Measurements from ENCODE around the gene EZH1.

Gene EZH1

DNA sequence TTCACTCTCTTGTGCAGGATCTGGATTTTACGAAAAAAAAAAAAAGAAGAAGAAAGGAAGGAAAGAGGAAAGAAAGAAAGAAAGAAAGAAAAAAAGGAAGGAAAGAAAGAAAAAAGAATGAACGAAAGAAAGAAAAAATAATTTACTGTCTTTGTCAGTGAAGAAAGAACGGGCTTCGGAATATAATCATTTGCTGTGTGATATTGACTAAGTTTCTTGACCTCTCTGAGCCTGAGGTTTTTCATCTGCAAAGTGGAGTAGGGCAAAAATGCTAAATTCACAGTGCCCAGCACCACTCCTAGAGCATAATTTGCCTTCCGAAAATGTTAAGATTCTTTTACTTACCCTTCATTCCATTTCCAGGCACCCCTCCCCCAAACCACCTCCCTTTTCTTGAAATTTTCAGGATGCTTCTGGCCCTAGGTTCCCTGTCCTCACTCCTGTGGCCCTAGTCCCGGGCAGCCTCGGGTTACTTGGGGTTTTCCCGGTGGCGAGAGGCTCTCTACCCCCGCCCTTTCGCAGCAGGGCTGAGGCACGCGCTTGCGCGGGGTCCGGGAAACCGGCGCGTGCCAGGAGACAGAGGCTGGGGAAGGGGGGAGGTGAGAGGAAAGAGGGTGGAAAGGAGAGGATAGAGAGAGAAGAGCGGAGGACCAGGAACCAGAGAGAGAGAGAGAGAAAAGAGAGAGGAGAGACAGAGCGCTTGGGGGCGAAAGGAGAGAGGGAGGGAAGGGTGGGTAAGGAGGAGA lies 62.7 kb downstream of the EZH1 start, which contains the start of gene CNTNAP1:
TSS of gene CNTNAP1 (plus strand) at position 556 of the 746 bp plus-strand sequence. CDS start 299 bp downstream, outside the sequence.
- no peak for DNase-seq (ENCODE audit: low read depth)
- no peak within 1 kb of the TSS for H3K4me3 ChIP-seq (ENCODE audit: low read depth, low read length)
- TF ChIP-seq, protein P1, sequence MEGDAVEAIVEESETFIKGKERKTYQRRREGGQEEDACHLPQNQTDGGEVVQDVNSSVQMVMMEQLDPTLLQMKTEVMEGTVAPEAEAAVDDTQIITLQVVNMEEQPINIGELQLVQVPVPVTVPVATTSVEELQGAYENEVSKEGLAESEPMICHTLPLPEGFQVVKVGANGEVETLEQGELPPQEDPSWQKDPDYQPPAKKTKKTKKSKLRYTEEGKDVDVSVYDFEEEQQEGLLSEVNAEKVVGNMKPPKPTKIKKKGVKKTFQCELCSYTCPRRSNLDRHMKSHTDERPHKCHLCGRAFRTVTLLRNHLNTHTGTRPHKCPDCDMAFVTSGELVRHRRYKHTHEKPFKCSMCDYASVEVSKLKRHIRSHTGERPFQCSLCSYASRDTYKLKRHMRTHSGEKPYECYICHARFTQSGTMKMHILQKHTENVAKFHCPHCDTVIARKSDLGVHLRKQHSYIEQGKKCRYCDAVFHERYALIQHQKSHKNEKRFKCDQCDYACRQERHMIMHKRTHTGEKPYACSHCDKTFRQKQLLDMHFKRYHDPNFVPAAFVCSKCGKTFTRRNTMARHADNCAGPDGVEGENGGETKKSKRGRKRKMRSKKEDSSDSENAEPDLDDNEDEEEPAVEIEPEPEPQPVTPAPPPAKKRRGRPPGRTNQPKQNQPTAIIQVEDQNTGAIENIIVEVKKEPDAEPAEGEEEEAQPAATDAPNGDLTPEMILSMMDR (IDR thresholded peaks at IDR 0.05; ENCODE audit: control insufficient read depth, extremely low read depth, insufficient read depth): no peak

DNA sequence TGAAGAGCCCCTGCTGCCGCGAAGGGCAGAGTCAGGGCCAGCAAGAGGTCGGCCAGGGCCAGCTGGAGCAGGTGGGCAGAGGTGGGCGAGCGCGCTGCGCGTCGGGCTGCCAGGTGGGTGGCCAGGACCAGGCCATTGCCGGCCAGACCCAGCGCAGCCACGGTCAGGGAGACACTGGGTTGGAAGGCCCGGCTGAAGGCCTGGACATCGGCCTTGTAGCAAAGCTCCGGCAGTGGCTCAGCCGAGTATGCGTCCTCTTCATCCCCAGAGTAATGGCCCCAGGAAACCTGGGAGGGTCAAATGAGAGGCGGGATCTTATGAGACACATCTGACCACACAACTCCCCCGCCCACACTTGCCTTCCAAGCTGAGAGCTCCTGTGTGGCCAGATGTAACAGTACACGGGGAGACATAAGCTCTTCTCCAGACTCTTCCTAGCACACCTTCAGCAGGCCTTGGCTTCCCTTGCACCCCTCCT lies 64.5 kb downstream of the EZH1 start:
- H3K4me3 ChIP-seq (ENCODE audit: low read depth, low read length): no peak overlapping the region
- TF ChIP-seq, protein P1 (IDR thresholded peaks at IDR 0.05; ENCODE audit: control insufficient read depth, extremely low read depth, insufficient read depth): no peak
- no peak for DNase-seq (ENCODE audit: low read depth)

DNA sequence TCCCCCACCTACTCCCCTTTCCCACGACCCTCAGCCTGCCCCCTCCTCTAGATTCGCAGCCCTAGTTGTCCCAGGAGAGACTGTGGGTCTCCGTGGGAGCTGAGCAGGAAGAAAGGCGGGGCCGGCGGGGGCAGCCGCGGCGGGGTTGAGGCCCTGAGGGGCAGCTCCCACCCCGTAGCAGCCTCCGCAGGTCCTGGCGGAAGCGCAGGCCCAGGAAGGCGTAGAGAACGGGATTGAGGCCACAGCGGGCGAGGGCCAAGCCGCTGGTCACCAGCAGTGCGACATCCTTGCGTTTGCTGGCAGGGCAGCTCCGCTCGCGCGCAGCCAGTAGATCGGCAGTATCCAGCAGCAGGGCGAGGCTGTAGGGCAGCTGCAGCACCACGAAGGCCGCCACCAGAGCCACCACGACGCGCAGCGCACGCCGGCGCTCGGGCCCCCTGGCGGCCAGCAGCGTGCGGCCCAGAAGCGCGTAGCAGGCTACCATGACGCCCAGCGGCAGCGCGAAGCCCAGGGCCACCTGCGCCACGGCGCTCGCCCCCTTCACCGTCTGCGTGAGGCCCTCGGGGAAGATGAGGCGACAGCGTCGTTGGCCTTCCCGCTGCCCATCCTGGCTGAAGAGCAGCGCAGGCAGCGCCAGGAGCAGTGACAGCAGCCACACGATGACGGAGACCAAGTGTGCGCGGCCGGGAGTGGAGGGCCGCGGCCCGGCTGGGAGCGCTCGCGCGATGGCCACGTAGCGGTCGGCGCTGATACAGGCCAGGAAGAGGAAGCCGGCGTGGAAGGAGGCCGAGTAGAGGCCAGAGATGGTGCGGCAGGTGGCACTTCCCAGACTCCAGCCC lies 65.1 kb downstream of the EZH1 start:
- no peak for DNase-seq (ENCODE audit: low read depth)

DNA sequence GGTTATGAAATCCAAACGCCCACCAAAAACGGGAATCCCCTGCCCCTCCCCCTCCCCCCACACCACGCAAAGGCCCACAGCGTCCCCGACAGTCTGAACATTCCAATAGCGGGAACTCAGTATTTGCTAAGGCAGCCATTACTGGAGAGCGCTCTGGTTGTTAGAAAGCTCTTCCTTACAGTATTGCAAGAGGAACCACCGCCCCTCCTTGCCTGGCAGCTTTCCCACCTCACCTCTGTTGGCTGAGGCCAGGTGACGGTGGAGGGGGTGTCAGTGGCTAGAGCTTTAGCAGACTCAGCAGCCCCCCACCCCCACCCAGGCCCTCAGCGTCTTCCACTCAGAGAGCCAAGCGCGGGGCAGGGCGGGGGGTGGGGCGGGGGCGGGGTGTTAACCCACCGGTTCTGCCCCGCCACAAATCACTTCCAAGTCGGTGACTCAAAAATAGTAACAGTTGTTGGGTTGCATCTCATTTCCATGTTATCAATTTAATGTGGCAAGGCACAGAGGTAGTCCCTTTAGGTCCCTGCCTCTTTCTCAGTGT lies 65.8 kb downstream of the EZH1 start:
- TF ChIP-seq, protein P1 (IDR thresholded peaks at IDR 0.05; ENCODE audit: control insufficient read depth, extremely low read depth, insufficient read depth): 0 out of 2 replicates have a peak, but pooled peaks have one; percentile 14
- H3K4me3 ChIP-seq (ENCODE audit: low read depth, low read length): peak overlapping the region; percentile 63
- DNase-seq (ENCODE audit: low read depth): no peak

More for the DNA sequence above, 65.1 kb downstream of the EZH1 start:
- TF ChIP-seq, protein P1 (IDR thresholded peaks at IDR 0.05; ENCODE audit: control insufficient read depth, extremely low read depth, insufficient read depth): peak; percentile 46
- no peak overlapping the region for H3K4me3 ChIP-seq (ENCODE audit: low read depth, low read length)

DNA sequence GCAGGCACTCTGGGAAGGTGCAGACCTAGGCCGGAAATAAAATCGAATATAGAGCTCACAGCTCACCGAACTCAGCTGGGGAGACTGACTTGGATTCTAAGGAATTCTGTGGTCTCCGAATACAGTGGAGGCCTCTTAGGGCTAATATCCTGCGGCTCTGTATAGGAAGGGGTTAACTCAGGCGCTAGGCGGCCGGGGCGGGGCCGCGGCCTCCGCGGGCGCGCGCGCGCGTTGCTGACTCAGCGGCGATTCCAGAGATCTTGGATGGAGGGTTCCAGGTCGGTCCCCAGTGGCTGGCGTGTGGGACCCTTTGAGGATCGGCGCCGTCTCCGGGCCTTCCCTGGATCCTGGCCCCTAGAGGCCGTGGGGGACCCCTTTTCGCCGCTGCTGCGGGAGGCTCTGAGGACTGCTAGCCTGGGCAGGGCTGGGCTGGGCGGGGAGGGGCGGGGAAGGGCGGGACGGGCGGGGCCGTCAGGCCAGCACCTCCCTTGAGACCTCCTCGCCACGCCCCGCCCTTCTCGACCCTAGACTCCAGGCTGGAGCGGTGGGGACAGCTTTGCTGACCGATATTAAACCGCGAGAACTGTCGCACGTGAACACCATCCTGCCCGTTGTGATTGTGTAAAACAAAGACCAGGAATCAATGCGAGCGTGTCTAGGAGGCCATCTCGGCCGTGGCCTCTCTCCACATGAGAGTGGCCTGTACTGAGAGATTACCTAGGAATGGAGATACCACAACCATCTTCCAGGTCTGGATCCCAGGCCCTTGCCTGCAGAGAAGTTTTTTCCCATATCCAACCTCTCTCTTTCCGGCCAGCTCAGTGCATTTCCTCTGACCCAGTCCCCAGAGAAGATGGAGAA lies 66.7 kb downstream of the EZH1 start:
- DNase-seq (ENCODE audit: low read depth): peak; percentile 87
- TF ChIP-seq, protein P1 (IDR thresholded peaks at IDR 0.05; ENCODE audit: control insufficient read depth, extremely low read depth, insufficient read depth): no peak
- peak overlapping the region; percentile 63 for H3K4me3 ChIP-seq (ENCODE audit: low read depth, low read length)

Data from LNCaP clone FGC (cell line).